ENCODE data around the gene BTBD6.

Gene BTBD6

GRCh38 chr14:105211758-105212089 lies 36.6 kb upstream of the BTBD6 start:
- no peak for DNase-seq

- no peak for DNase-seq
These were observed 35.6 kb upstream of the BTBD6 start for GRCh38 chr14:105212541-105213300.

GRCh38 chr14:105213361-105213760 lies 35.0 kb upstream of the BTBD6 start:
- no peak for DNase-seq

- no peak for DNase-seq
These were observed 33.9 kb upstream of the BTBD6 start for GRCh38 chr14:105214324-105214915.

GRCh38 chr14:105215602-105216001 lies 32.7 kb upstream of the BTBD6 start:
- DNase-seq, result no peak

- no peak for DNase-seq
These were observed 31.7 kb upstream of the BTBD6 start for GRCh38 chr14:105216490-105217247.

GRCh38 chr14:105217774-105218173 lies 30.6 kb upstream of the BTBD6 start:
- no peak for DNase-seq

GRCh38 chr14:105218611-105219010 lies 29.7 kb upstream of the BTBD6 start:
- DNase-seq, result no peak

GRCh38 chr14:105219043-105219612 lies 29.2 kb upstream of the BTBD6 start:
- DNase-seq, result no peak

GRCh38 chr14:105219753-105220152 lies 28.6 kb upstream of the BTBD6 start:
- DNase-seq, result no peak

GRCh38 chr14:105220699-105221597 lies 27.4 kb upstream of the BTBD6 start:
- no peak for DNase-seq

- no peak for DNase-seq
These were observed 26.6 kb upstream of the BTBD6 start for GRCh38 chr14:105221598-105222178.

- DNase-seq, result no peak
These were observed 25.1 kb upstream of the BTBD6 start for GRCh38 chr14:105223260-105223659.

GRCh38 chr14:105223770-105224544 lies 24.4 kb upstream of the BTBD6 start:
- DNase-seq, result no peak

GRCh38 chr14:105224845-105225570 lies 23.3 kb upstream of the BTBD6 start:
- no peak for DNase-seq

GRCh38 chr14:105226198-105226597 lies 22.1 kb upstream of the BTBD6 start:
- DNase-seq, result no peak

- DNase-seq, result no peak
These were observed 21.0 kb upstream of the BTBD6 start for GRCh38 chr14:105227346-105227745.

- no peak for DNase-seq
These were observed 19.8 kb upstream of the BTBD6 start for GRCh38 chr14:105228562-105228961.

GRCh38 chr14:105229099-105229655 lies 19.2 kb upstream of the BTBD6 start:
- DNase-seq, result no peak
